HepG2 (cell line): Measurements from ENCODE around the gene PLOD3. TPM values are rescaled to one million over a fixed set of nuclear protein-coding genes. Genes with fewer than 3 reads are reported as not detected.
A peak's percentile ranks its signal among the peaks of the same experiment; 100 is the strongest.

Source experiments
- ATF4 ChIP-seq, 2 experiments: fragments of 450-650 bp in 1 of 2; sonication (generic) in 1 of 2; formaldehyde crosslinking; IDR thresholded peaks; 2 replicates each; pipeline versions ENCODE4 v1.5.0 to v1.8.0; 2020 to 2022; ENCODE audit warnings: mild to moderate bottlenecking in 1 of 2, missing genetic modification reagents in 1 of 2
- ATF5 ChIP-seq: sonication (generic); formaldehyde crosslinking; IDR thresholded peaks from 2 replicates; pipeline ENCODE4 v1.4.0; 2020; ENCODE audit warnings: mild to moderate bottlenecking, low read depth, missing genetic modification reagents
- ELF1 ChIP-seq: sonication (generic); formaldehyde crosslinking; IDR thresholded peaks from 2 replicates; pipeline ENCODE4 v1.4.0; 2020; ENCODE audit warnings: missing genetic modification reagents
- ETS1 ChIP-seq: sonication (generic); formaldehyde crosslinking; IDR thresholded peaks from 2 replicates; pipeline ENCODE4 v1.4.0; 2020; ENCODE audit warnings: missing genetic modification reagents
- GATA4 ChIP-seq: sonication (generic); IDR thresholded peaks from 2 replicates; pipeline ENCODE4 v1.6.1; 2016; ENCODE audit warnings: antibody characterized with exemption, low read depth, borderline replicate concordance
- HNRNPLL ChIP-seq: fragments of 200-400 bp; formaldehyde crosslinking; IDR thresholded peaks from 2 replicates; pipeline ENCODE4 v1.6.1; 2017; ENCODE audit warnings: mild to moderate bottlenecking, low read depth, low read length; ENCODE audit not compliant: poor library complexity, severe bottlenecking
- KLF12 ChIP-seq: sonication (generic); formaldehyde crosslinking; IDR thresholded peaks from 2 replicates; pipeline ENCODE4 v1.4.0; 2020; ENCODE audit warnings: missing genetic modification reagents, borderline replicate concordance
- MYC ChIP-seq: sonication (generic); formaldehyde crosslinking; IDR thresholded peaks from 2 replicates; pipeline ENCODE4 v1.9.0; 2021; ENCODE audit warnings: missing genetic modification reagents, borderline replicate concordance
- MYPOP ChIP-seq: sonication (generic); formaldehyde crosslinking; IDR thresholded peaks from 2 replicates; pipeline ENCODE4 v1.8.1; 2023; ENCODE audit warnings: mild to moderate bottlenecking, moderate library complexity, missing genetic modification reagents
- NFIC ChIP-seq: IDR thresholded peaks from 2 replicates; pipeline ENCODE4 v1.6.1; 2012; ENCODE audit warnings: mild to moderate bottlenecking, low read length, inconsistent platforms
- POLR2AphosphoS5 ChIP-seq: IDR thresholded peaks from 2 replicates; pipeline ENCODE4 v1.6.1; 2012; ENCODE audit warnings: low read depth, low read length
- TEAD3 ChIP-seq: optimal IDR thresholded peaks from 2 replicates; pipeline ENCODE3; 2016; ENCODE audit warnings: borderline replicate concordance
- TFE3 ChIP-seq: IDR thresholded peaks from 2 replicates; pipeline ENCODE4 v1.6.1; 2016
- ZBTB3 ChIP-seq: sonication (generic); formaldehyde crosslinking; IDR thresholded peaks from 2 replicates; pipeline ENCODE4 v1.4.0; 2020; ENCODE audit warnings: low read depth, mild to moderate bottlenecking, moderate library complexity, missing genetic modification reagents, borderline replicate concordance
- ZBTB39 ChIP-seq: sonication (generic); formaldehyde crosslinking; IDR thresholded peaks from 2 replicates; pipeline ENCODE4 v1.5.0; 2020; ENCODE audit warnings: missing genetic modification reagents
- ZBTB7A ChIP-seq: sonication (generic); formaldehyde crosslinking; IDR thresholded peaks from 2 replicates; pipeline ENCODE4 v1.8.0; 2022; ENCODE audit warnings: mild to moderate bottlenecking, missing genetic modification reagents
- ZKSCAN1 ChIP-seq: fragments of 150-350 bp; IDR thresholded peaks from 2 replicates; pipeline ENCODE4 v1.6.1; 2014; ENCODE audit warnings: low read length
- ZNF468 ChIP-seq: sonication (generic); formaldehyde crosslinking; IDR thresholded peaks from 2 replicates; pipeline ENCODE4 v1.8.0; 2022; ENCODE audit warnings: mild to moderate bottlenecking, moderate library complexity, missing genetic modification reagents
- ZNF576 ChIP-seq: sonication (generic); formaldehyde crosslinking; IDR thresholded peaks from 2 replicates; pipeline ENCODE4 v1.4.0; 2020; ENCODE audit warnings: mild to moderate bottlenecking, missing genetic modification reagents
- ZNF773 ChIP-seq: sonication (generic); formaldehyde crosslinking; IDR thresholded peaks from 2 replicates; pipeline ENCODE4 v1.4.0; 2020; ENCODE audit warnings: missing genetic modification reagents, borderline replicate concordance
- polyA plus RNA-seq, 8 experiments: library from polyadenylated mRNA; depleted of rRNA in 3 of 8; stranded (reverse) in 7 of 8; unstranded in 1 of 8; fragments of >200 nt; fragmentation: Illumina TruSeq in 4 of 8; extraction: Trizol in 4 of 8; gene quantifications; 2 replicates each; pipeline versions ENCODE4 v1.2.1 to v1.2.3, GENCODE V29; 2011 to 2016; ENCODE audit warnings: low read depth in 4 of 8, missing spikeins in 1 of 8, mixed read lengths in 1 of 8; ENCODE audit not compliant: insufficient read depth in 1 of 8
- total RNA-seq, 5 experiments: library from RNA; depleted of rRNA; stranded (reverse); fragments of >200 nt; fragmentation: Illumina TruSeq; extraction: Trizol; gene quantifications; 2 replicates each; pipeline ENCODE4 v1.2.3, GENCODE V29; 2016; ENCODE audit warnings: low read depth in 1 of 5

Gene PLOD3
- total and polyA plus RNA-seq, 2 of the 13 experiments (the other 11 are each of a cell fraction or from before 2014, with no cell fraction given), result 65.8 to 67.4 TPM

GRCh38 chr7:101217388-101218235, at the start of gene PLOD3, which contains the start of gene ZNHIT1 (continued):
- TF ChIP-seq ZBTB39 (0 out of 2 replicates have a peak, but pooled peaks have one; percentile 80), TEAD3 (peak; percentile 26), MYPOP (no peak), ZBTB3 (CRISPR knock-in tag) (no peak), TFE3 (no peak; the same call in none of the 2 replicates), ZKSCAN1 (no peak), NFIC (no peak), ELF1 (peak; percentile 82), ZNF576 (CRISPR knock-in tag) (no peak), ATF5 (CRISPR knock-in tag) (no peak), HNRNPLL (peak; percentile 55), MYC (CRISPR knock-in tag) (peak; percentile 91), ETS1 (CRISPR knock-in tag) (0 out of 2 replicates have a peak, but pooled peaks have one; percentile 61), ZNF773 (CRISPR knock-in tag) (0 out of 2 replicates have a peak, but pooled peaks have one; percentile 52), ATF4 (CRISPR knock-in tag; IDR thresholded peaks at IDR 0.05) (peak in 1 of 2 experiments; percentile 43; a peak in 1 of 4 replicates), KLF12 (peak; percentile 62; the same call in 1 of the 2 replicates), ZNF468 (CRISPR knock-in tag) (0 out of 2 replicates have a peak, but pooled peaks have one; percentile 12), ZBTB7A (CRISPR knock-in tag) (peak; percentile 50; the same call in 1 of the 2 replicates), GATA4 (0 out of 2 replicates have a peak, but pooled peaks have one; percentile 23), POLR2AphosphoS5 (peak; percentile 60; the same call in 1 of the 2 replicates)
